HG03457 (cell line): ENCODE data around the gene OPN3.

Experiments used
- ATAC-seq: cut with Tn5 transposase; IDR thresholded peaks from one replicate; pipeline ENCODE4 v1.9.1; 2021; ENCODE audit warnings: moderate number of reproducible peaks; ENCODE audit not compliant: unreplicated experiment

OPN3 gene

GRCh38 chr1:241624935-241625334 lies 15.2 kb downstream of the OPN3 start:
- ATAC-seq = no peak

DNA sequence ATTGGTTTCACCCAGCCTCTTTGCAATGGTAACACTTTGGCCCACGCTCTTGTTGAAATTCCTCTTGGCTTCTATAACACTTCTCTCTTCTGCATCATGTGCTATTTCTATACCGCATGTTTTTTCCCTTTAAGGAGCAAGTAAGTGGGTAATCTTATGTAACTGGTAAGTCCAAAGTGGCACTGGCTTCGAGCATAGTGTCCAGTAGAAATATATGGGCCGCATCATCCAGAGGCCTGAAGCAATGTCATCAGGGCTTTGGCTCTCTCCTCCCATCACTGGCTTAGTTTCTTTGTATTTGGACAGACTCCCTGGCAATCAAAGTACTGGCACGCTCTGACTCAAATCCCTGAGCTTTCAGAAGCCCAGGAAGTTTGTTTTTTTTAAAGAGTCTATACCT lies 17.5 kb downstream of the OPN3 start:
- no peak for ATAC-seq

- ATAC-seq = no peak
Measured at GRCh38 chr1:241617426-241617825, 22.7 kb downstream of the OPN3 start.

DNA sequence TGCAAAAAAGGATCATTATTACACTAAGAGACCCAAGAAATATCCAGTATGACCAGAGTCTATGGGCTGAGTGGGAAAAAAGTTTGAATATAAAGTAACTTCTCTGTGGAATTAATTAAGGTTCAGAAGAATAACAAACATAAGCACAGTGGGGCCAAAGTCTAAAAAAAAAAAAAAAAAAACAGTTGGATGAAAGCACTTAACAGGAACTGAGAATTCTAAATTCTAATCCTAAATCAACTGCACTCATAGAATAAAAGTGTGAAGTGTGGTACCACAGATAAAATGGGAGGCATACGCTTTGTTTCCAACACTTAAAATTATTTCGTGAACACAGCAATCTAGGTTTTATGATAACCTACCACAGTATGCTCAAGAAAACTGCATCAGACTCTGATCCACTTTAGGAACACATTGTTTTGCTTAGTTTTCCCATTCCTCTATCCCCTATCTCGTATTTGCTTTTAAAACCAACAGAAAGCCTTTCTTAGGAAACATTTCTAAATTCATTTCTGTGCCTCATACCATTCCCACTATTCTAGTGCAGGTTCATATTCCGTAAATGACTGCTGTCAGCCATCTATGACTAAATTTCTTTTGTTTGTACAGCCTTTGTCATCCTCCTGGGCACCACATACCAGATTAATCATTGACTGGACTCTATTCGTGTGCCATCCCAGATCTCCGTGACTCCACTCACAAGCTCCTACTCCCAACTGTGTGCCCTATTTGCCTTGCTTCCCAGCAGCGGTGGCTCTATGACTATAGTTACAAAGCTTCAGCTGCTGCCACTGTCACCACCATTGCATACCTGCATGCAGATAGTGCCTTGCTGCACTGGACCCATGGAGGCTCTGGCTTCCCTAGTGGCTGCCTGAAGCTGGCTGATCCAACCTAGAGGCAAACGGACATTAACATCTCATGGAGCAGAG lies 24.9 kb downstream of the OPN3 start:
- ATAC-seq = no peak

DNA sequence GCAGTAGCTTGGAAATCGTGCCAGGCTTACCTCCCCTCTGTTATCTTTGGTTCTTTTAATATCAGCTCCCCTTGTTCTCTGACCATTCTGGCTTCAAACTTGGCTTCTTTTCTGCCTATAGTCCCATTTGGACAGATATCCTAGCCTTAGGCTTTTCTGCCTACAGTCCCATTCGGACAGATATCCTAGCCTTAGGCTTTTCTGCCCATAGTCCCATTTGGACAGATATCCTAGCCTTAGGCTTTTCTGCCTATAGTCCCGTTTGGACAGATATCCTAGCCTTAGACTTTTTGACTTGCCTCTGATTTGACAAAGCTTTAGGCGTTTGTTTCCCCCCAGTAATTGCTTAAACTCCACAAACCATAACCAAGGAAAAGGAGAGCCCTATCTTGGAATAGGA lies 25.6 kb downstream of the OPN3 start:
- no peak for ATAC-seq

GRCh38 chr1:241614144-241614543 lies 26.0 kb downstream of the OPN3 start:
- no peak for ATAC-seq

GRCh38 chr1:241612533-241613477 lies 27.4 kb downstream of the OPN3 start:
- no peak for ATAC-seq

- no peak for ATAC-seq
Measured at GRCh38 chr1:241611736-241612135, 28.4 kb downstream of the OPN3 start.

GRCh38 chr1:241611063-241611462 lies 29.1 kb downstream of the OPN3 start:
- peak; percentile 85 for ATAC-seq

DNA sequence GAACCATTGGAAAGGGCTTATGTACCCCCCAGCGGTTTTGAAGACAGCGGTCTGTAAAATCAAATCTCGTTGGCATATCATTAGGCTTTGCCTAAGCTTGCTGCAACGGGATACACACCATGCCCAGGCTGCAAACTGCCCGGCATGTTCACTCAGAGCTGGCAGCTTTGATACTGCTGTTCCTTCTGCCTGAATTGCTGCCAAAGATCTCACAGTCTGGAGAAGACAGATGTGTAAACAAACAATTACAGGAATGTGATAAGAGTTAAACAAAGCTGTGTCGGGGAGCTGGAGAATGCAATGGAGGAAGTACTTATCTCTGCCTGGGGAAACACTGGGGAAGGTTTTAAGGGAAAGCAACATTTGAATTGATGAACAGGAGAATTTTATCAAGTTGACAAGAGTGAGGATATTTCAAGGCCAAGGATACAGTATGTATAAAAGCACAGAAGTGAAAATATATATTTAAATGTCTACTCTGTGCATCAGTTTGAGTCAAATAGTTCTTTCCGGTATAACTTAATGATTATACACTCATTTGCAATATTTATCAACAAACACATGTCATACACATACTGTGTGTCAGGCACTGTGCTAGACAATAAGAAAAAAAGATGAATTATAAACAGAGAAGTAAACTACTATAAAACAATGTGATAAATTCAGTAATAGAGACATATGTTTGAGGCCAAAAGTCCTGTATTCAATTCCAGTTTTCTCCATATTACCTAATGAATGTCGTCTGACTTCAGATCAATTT lies 29.9 kb downstream of the OPN3 start:
- ATAC-seq = no peak

DNA sequence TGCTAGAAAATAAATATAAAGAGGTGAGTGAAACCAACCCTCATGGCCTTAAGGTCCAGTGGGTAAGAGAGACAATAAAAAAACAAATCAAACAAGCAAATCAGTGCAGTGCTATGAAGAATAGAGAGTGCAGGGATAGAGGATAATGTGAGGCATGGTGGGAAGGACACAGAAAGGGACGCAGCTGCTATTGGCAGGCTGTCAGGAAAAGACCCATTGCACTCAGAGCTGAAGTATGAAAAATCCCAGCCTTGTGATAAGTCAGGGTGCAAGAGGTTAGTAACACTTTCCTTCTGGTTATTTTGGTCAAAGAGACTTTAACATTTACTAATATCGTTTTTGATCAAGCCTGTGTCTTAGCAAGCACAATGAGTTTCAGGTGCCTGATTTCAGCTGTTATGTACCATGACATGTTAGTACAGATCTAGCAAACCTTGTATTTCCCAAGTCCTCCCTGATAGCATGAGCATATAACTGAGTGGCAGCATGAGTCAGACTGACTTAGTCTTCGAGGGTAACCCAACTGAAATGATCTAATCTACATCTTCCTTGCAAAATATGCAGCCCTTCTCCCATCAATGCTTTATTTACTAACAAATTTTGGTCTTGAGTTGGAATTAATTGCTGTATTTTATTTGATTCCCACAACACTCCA lies 31.7 kb downstream of the OPN3 start:
- no peak for ATAC-seq

DNA sequence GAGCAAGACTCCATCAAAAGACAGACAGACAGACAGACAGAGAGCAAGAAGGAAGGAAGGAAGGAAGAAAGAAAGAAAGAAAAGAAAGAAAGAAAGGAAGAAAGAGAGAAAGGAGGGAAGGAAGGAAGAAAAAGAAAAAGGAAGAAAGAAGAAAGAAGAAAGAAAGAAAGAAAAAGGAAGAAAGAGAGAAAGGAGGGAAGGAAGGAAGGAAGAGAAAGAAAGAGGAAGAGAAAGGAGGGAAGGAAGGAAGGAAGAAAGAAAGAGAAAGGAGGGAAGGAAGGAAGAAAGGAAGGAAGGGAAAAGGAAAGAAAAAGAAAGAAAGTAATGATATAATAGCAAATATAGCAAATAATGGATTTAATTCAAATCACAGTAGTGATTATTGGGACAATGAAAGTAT lies 32.7 kb downstream of the OPN3 start:
- ATAC-seq = no peak

GRCh38 chr1:241606544-241606943 lies 33.6 kb downstream of the OPN3 start:
- no peak for ATAC-seq

- no peak for ATAC-seq
Measured at GRCh38 chr1:241605146-241605805, 34.9 kb downstream of the OPN3 start.

DNA sequence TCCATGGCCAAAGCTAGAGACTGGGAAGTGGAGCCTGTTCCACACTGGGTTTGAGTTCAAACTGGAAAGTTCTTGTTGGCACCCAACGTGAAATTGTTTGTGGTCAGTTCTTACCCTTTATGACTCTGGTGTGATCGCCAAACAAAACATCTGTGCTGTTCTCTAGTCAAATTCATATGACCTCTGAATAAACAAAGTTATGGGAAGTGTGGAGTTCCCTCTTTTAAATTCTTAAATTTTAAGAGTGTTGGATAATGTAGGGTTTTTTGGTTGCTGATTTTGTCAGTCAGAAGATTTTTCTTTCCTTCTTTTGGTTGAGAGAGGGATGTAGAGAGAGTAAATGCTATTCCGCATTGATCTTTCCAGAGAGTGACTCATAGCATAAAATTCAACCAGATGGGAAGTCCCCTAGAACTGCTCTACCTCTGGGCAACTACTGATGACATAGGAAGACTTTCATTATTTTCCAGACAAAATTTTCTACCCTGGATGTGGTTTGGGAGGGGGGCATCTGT lies 36.4 kb downstream of the OPN3 start:
- no peak for ATAC-seq

- peak; percentile 93 for ATAC-seq
Measured at GRCh38 chr1:241600496-241600901, 39.7 kb downstream of the OPN3 start.

- ATAC-seq = no peak
Measured at GRCh38 chr1:241598249-241598648, 41.9 kb downstream of the OPN3 start.

DNA sequence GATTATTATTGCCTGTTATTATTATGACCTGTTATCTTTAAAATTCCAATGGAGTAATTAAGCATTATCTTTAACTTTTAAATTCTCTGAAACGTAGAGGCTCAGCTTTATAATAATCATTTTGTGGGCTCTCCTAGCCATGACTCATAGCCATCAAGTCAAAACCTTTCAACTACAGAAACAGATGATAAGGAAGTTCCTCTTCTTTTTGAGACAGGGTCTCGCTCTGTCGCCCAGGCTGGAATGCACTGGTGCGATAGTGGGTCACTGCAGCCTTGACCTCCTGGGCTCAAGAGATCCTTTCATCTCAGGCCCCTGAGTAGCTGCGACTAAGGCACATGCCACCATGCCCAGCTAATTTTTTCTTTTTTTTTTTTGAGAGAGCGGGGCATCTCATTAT lies 43.5 kb downstream of the OPN3 start:
- no peak for ATAC-seq

DNA sequence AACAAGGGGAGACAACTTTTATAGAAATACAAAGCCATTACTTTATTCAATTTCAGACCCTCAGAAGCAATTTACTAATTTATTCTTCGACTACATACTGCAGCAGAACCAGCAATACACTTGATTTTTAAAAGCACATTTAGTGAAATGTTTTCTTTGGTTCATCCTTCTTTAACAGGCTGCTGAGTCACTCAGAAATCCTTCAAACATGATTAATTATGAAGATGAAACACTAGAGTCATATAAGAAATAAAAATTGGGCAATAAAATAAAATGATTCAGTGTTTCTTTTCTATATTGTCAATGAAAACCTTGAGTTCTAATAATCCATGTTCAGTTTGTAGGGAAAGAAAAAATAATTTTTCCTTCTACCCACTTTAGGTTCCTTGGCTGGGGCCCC lies 47.0 kb downstream of the OPN3 start:
- ATAC-seq = no peak
